ENCODE measurements around the gene KHDC1L. TPM values are rescaled to one million over a fixed set of nuclear protein-coding genes. Genes with fewer than 3 reads are reported as not detected.

Gene KHDC1L
- total RNA-seq, 1 donor from 2014 or later: 0.75 TPM

- no peaks in the 10 kb centered on the region for H3K27me3 Mint-ChIP-seq
- H3K4me3 Mint-ChIP-seq: no peak overlapping the region
- no peak for DNase-seq (ENCODE audit: extremely low spot score, unreplicated experiment)
- no peaks in the 10 kb centered on the region for H3K36me3 Mint-ChIP-seq
- H3K27ac Mint-ChIP-seq: no peak overlapping the region
- no peaks in the 10 kb centered on the region for H3K9me3 Mint-ChIP-seq
- TF ChIP-seq CTCF (conservative IDR thresholded peaks at IDR 0.05): no peak
- H3K4me1 Mint-ChIP-seq (ENCODE audit: unreplicated experiment): no peaks in the 10 kb centered on the region
Measured at GRCh38 chr6:73227606-73228255, 2.4 kb upstream of the KHDC1L start.

GRCh38 chr6:73216859-73217258, 8.4 kb downstream of the KHDC1L start:
- no peaks in the 10 kb centered on the region for H3K27me3 Mint-ChIP-seq
- no peak overlapping the region for H3K4me3 Mint-ChIP-seq
- no peaks in the 10 kb centered on the region for H3K36me3 Mint-ChIP-seq
- DNase-seq (ENCODE audit: extremely low spot score, unreplicated experiment): no peak
- no peaks in the 10 kb centered on the region for H3K9me3 Mint-ChIP-seq
- H3K4me1 Mint-ChIP-seq (ENCODE audit: unreplicated experiment): no peaks in the 10 kb centered on the region
- TF ChIP-seq CTCF (conservative IDR thresholded peaks at IDR 0.05): no peak
- no peak overlapping the region for H3K27ac Mint-ChIP-seq

- DNase-seq (ENCODE audit: extremely low spot score, unreplicated experiment): no peak
- H3K9me3 Mint-ChIP-seq: peaks cover 7% of the 10 kb centered on the region
- no peak overlapping the region for H3K27ac Mint-ChIP-seq
- H3K4me3 Mint-ChIP-seq: no peak overlapping the region
- H3K4me1 Mint-ChIP-seq (ENCODE audit: unreplicated experiment): no peaks in the 10 kb centered on the region
- H3K27me3 Mint-ChIP-seq: no peaks in the 10 kb centered on the region
- no peak for TF ChIP-seq CTCF (conservative IDR thresholded peaks at IDR 0.05)
- H3K36me3 Mint-ChIP-seq: no peaks in the 10 kb centered on the region
Measured at GRCh38 chr6:73209117-73209516, 16.2 kb downstream of the KHDC1L start.

GRCh38 chr6:73207221-73207837, 18.0 kb downstream of the KHDC1L start:
- TF ChIP-seq CTCF (conservative IDR thresholded peaks at IDR 0.05): no peak
- H3K27ac Mint-ChIP-seq: no peak overlapping the region
- no peaks in the 10 kb centered on the region for H3K27me3 Mint-ChIP-seq
- no peaks in the 10 kb centered on the region for H3K4me1 Mint-ChIP-seq (ENCODE audit: unreplicated experiment)
- H3K4me3 Mint-ChIP-seq: no peak overlapping the region
- DNase-seq (ENCODE audit: extremely low spot score, unreplicated experiment): no peak
- peaks cover 7% of the 10 kb centered on the region for H3K9me3 Mint-ChIP-seq
- H3K36me3 Mint-ChIP-seq: no peaks in the 10 kb centered on the region

- Mint-ChIP-seq H3K4me3 (no peak overlapping the region), H3K9me3 (peaks cover 7% of the 10 kb centered on the region), H3K36me3 (no peaks in the 10 kb centered on the region), H3K27me3 (no peaks in the 10 kb centered on the region), H3K4me1 (ENCODE audit: unreplicated experiment) (no peaks in the 10 kb centered on the region), H3K27ac (no peak overlapping the region)
- no peak for DNase-seq (ENCODE audit: extremely low spot score, unreplicated experiment)
- no peak for TF ChIP-seq CTCF (conservative IDR thresholded peaks at IDR 0.05)
Measured at GRCh38 chr6:73204252-73204651, 21.0 kb downstream of the KHDC1L start.
